ENCODE results near the gene DAND5. TPM values are rescaled to one million over a fixed set of nuclear protein-coding genes. Genes with fewer than 3 reads are reported as not detected.
"Not testable (repeated sequence)": the region's sequence is repeated elsewhere in the genome, so short reads cannot be mapped to it uniquely, and the experiment has no call there.

The DAND5 gene
- total and polyA plus RNA-seq, 8 donors, result 0.13 to 0.54 (median 0.30) TPM; not detected in 1

GRCh38 chr19:12974301-12975220, 5.2 kb downstream of the DAND5 start:
- intact Hi-C loops (cut with DNase I), result loop anchor here in 1 of 2 donors (10.0 kb wide), 1 partner anchor 290 kb away; no protein-coding TSS in a partner anchor
- Histone ChIP-seq H3K27ac (no peak overlapping the region), H3K27me3 (no peaks in the 10 kb centered on the region), H3K4me3 (no peak overlapping the region), H3K4me1 (no peaks in the 10 kb centered on the region), H3K9me3 (no peaks in the 10 kb centered on the region), H3K36me3 (no peaks in the 10 kb centered on the region)
- ATAC-seq, result no peak
- DNase-seq, result no peak
- TF ChIP-seq CTCF (IDR thresholded peaks at IDR 0.05), result no peak

- DNase-seq, result no peak
- TF ChIP-seq CTCF (IDR thresholded peaks at IDR 0.05), result no peak
- Histone ChIP-seq H3K4me3 (no peak overlapping the region), H3K9me3 (no peaks in the 10 kb centered on the region), H3K4me1 (no peaks in the 10 kb centered on the region), H3K27ac (no peak overlapping the region), H3K27me3 (no peaks in the 10 kb centered on the region), H3K36me3 (no peaks in the 10 kb centered on the region)
- ATAC-seq, result no peak
- intact Hi-C loops (cut with DNase I), result loop anchor here in 1 of 2 donors (10.0 kb wide), 1 partner anchor 290 kb away; no protein-coding TSS in a partner anchor
Measured at GRCh38 chr19:12975221-12975741, 5.9 kb downstream of the DAND5 start.

- H3K36me3 ChIP-seq, result not testable (repeated sequence)
Measured at GRCh38 chr19:12976109-12976508, 6.7 kb downstream of the DAND5 start.

GRCh38 chr19:12979974-12980373, 10.6 kb downstream of the DAND5 start:
- intact Hi-C loops (cut with DNase I), result loop anchor here (5.0 to 10.0 kb wide), 3 partner anchors 82 to 285 kb away; no protein-coding TSS in a partner anchor
- Histone ChIP-seq H3K27ac (no peak overlapping the region), H3K4me3 (no peak overlapping the region), H3K27me3 (peaks cover 0 to 12% of the 10 kb centered on the region in 2 donors), H3K36me3 (no peaks in the 10 kb centered on the region), H3K4me1 (peaks cover 0 to 17% of the 10 kb centered on the region in 2 donors), H3K9me3 (no peaks in the 10 kb centered on the region)
- TF ChIP-seq CTCF (IDR thresholded peaks at IDR 0.05), result no peak
- ATAC-seq (no peak), DNase-seq (no peak)

More at GRCh38 chr19:12976109-12976508, 6.7 kb downstream of the DAND5 start:
- H3K27ac ChIP-seq, DNase-seq, H3K4me1 ChIP-seq, H3K9me3 ChIP-seq, H3K27me3 ChIP-seq, ATAC-seq, H3K4me3 ChIP-seq: not testable (repeated sequence)
- intact Hi-C loops (cut with DNase I), result loop anchor here in 1 of 2 donors (10.0 kb wide), 1 partner anchor 289 kb away; no protein-coding TSS in a partner anchor

- no peak for ATAC-seq
- Histone ChIP-seq H3K27ac (no peak overlapping the region), H3K4me1 (peaks cover 0 to 21% of the 10 kb centered on the region in 2 donors), H3K36me3 (no peaks in the 10 kb centered on the region), H3K4me3 (no peak overlapping the region), H3K9me3 (no peaks in the 10 kb centered on the region), H3K27me3 (peaks cover 0 to 12% of the 10 kb centered on the region in 2 donors)
- DNase-seq, result no peak
- no peak for TF ChIP-seq CTCF (IDR thresholded peaks at IDR 0.05)
- intact Hi-C loops (cut with DNase I), result loop anchor here (5.0 to 10.0 kb wide), 2 partner anchors 80 to 112 kb away; no protein-coding TSS in a partner anchor
Measured at GRCh38 chr19:12982648-12983047, 13.3 kb downstream of the DAND5 start.
